ENCODE results near the gene BTG4. TPM values are rescaled to one million over a fixed set of nuclear protein-coding genes. Genes with fewer than 3 reads are reported as not detected.

The BTG4 gene
- total and polyA plus RNA-seq, 2 of the 8 experiments (the other 6 are each of a cell fraction or from before 2014, with no cell fraction given) = 0.06 TPM; not detected in 1

GRCh38 chr11:111477898-111478297, 34.3 kb downstream of the BTG4 start (continued):
- TF ChIP-seq CHD7 (IDR thresholded peaks at IDR 0.05; ENCODE audit: insufficient replicate concordance, low read length) (no peak), SIRT6 (IDR thresholded peaks at IDR 0.05; ENCODE audit: low read length) (no peak), KDM5A (IDR thresholded peaks at IDR 0.05; ENCODE audit: low read length) (no peak), JUND (IDR thresholded peaks at IDR 0.05; ENCODE audit: low read length) (no peak), POLR2A (IDR thresholded peaks at IDR 0.05; ENCODE audit: control extremely low read depth in 1 of 2, low read depth in 2 of 2, low read length in 2 of 2) (no peak), GABPA (IDR thresholded peaks at IDR 0.05; ENCODE audit: borderline replicate concordance, insufficient read depth, low read length) (no peak), PHF8 (conservative IDR thresholded peaks at IDR 0.05; ENCODE audit: low read depth, low read length) (no peak), TBP (IDR thresholded peaks at IDR 0.05; ENCODE audit: low read depth, low read length) (no peak), SRF (IDR thresholded peaks at IDR 0.05; ENCODE audit: low read depth, low read length) (no peak), BACH1 (IDR thresholded peaks at IDR 0.05; ENCODE audit: low read length) (no peak), SP4 (IDR thresholded peaks at IDR 0.05; ENCODE audit: low read length) (no peak)

Measured in H1 (cell line).